HG03378 (cell line): ENCODE data around the gene SPARC.
A peak's percentile ranks its signal among the peaks of the same experiment; 100 is the strongest.

Source experiments
- ATAC-seq: cut with Tn5 transposase; IDR thresholded peaks from one replicate; pipeline ENCODE4 v1.9.1; 2021; ENCODE audit warnings: mild to moderate bottlenecking, moderate library complexity; ENCODE audit not compliant: unreplicated experiment

Gene SPARC

DNA sequence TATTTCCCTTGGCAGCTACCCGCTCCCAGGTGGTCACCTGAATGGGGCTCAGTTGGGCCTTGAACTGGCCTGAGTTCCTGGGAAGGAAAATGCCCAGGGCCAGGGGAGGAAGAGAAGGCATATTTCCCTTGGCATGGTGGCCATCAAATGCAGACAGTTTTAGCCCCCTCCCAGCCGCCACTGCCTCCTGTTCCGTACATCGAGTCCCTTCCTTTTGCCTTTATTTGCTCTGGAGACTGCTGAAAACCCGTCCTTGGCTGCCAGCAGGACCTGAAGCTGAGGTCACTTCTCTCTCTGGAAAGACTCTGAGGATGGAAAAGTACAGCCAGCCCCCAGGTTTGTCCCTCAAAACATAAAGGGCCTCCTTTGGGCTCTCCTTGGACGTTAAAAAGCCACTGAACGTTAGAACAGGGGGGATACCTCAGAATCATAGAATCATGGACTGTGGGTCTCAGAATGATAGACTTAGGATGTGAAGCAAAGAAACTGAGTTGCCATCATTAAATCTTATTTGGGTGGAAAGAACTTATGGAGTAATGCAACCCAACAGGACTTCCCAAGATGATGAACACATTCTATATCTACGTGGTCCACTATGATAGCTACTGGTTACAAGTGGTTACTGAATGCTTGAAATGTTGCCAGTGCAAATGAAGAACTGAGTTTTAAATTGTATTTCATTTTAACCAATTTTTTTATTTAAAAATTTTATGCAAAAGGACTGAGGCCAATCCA lies 7.1 kb downstream of the SPARC start:
- no peak for ATAC-seq

GRCh38 chr5:151678713-151679112 lies 8.0 kb downstream of the SPARC start:
- no peak for ATAC-seq

GRCh38 chr5:151677776-151678545 lies 8.8 kb downstream of the SPARC start:
- ATAC-seq, result no peak

DNA sequence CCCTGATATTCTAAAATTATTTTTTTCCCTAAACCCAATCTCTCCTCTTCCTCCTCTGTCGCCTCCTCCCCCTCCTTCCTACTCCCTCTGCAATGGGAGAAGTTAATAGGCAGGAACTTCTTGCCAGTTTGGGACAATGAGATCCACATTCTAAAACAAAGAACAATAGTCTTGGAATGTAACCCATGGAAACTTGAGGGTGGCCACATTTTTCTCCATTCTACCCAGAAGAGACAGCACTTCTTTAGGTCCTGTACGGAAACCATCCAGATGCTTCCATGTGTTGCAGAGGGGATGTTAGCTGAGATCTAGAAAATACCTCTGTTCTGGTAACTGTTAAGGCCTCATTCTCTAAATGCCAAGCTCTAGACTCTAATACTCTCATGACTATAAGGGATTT lies 10.0 kb downstream of the SPARC start:
- no peak for ATAC-seq

GRCh38 chr5:151676314-151676712 lies 10.4 kb downstream of the SPARC start:
- ATAC-seq, result no peak

GRCh38 chr5:151675611-151676313 lies 11.0 kb downstream of the SPARC start:
- ATAC-seq, result no peak

DNA sequence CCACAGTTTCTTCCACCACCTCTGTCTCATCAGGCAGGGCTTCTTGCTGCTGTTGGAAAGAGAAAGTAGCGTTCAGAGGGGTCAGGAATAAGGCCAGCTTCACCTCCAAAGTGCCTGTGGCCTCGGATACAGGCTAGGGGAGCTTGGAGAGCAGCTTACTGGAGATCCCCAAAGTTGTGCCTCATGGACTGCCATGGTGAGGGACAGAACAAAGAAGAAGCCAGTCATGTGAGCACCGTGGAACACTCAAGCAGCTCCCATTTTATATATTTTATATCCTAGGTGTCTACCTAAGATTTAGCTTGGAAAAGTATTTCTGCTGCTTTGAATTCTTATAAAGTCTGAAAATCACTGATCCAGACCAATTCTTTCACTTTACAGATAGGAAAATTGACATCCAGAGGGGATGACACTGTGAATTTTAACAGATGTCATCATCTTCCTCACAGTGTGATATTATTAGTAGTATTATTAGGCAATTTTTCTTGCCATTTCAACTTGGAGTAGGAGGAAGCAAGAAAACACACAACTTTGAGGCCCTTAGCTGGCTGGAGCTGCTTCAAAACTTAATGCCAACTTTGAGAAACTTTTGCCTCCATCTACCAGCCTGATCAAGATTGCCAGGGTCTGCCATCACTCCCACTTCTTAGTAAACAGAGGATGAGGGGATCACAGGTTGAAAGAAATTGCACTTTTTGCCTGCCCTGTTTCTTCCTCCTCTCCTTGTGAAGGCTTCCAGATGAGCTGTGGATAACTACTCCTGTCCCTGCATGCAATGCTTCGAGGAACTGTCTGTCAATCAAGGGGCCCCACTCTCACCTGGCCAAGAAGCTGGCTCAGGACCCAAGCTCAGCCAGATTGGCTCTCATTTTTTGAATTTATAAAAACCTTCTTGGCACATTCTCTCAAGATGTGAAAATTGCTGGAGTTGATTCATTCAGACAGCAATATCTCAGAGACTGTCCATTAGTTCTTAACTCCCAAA lies 11.8 kb downstream of the SPARC start:
- ATAC-seq, result no peak

DNA sequence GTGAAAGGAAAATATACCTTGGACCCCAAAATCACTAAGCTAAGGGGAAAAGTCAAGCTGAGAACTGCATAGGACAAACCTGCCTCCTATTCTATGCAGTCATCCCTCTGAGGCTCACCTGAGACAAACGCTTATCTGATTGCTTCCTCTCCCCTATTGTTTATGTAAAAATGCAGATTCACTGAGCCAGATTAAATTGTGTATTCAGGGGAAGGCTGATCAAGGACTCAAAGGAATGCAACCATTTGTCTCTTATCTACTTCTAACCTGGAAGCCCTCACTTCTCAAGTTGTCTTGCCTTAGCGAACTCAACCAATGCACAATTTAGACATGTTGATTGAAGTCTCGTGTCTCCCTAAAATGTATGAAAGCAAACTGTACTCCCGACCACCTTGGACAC lies 13.3 kb downstream of the SPARC start:
- no peak for ATAC-seq

- no peak for ATAC-seq
Measured at GRCh38 chr5:151672516-151672915, 14.2 kb downstream of the SPARC start.

GRCh38 chr5:151671950-151672349 lies 14.8 kb downstream of the SPARC start:
- ATAC-seq, result no peak

GRCh38 chr5:151670953-151671636 lies 15.6 kb downstream of the SPARC start:
- no peak for ATAC-seq

DNA sequence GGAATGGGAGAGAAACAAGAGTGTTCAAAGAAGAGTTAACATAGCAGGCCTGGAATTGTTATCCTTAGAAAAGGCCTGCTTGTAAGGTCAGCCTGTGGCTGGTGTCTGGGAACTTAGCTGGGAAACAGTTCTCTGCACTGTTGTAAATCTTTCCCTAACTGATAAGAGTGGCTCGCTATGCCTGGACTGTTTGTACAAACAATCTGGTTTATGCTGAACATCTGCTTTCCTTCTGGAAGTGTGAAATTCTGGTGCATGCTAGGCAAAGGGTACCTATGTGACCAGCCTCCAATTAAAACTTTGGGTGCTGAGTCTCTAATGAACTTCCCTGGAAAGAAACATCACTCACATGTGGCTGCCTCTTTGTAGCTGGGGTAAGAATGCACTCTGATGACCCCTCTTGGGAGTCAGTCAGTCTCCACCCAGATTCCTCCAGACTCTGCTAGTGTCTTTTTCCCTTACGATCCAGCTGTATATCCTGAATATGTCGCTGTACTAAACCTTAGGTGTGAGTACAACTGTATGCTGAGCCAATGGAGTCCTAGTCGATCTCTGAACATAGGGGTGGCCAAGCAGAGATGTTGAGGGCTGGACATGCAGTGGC lies 16.5 kb downstream of the SPARC start:
- ATAC-seq, result no peak

DNA sequence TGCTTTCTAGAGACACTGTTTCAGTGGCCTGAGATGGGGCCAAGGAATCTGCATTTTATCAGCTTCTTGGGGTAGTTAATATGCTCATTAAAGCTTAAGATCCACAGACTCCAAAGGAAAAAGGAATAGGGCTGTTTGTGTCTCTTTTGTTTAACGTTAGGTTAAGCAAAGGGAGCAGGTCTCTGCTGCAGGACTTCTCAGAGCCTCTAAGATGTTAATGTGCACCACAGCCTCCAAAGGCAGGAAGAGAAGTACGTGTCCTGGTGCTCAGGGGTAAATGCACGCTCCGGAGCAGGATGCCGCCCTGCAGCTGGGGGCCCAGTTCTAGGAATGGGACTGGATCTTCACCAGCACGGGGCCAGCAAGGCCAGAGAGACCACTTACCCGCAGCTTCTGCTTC lies 19.6 kb downstream of the SPARC start:
- no peak for ATAC-seq

- no peak for ATAC-seq
Measured at GRCh38 chr5:151665613-151666012, 21.1 kb downstream of the SPARC start.

DNA sequence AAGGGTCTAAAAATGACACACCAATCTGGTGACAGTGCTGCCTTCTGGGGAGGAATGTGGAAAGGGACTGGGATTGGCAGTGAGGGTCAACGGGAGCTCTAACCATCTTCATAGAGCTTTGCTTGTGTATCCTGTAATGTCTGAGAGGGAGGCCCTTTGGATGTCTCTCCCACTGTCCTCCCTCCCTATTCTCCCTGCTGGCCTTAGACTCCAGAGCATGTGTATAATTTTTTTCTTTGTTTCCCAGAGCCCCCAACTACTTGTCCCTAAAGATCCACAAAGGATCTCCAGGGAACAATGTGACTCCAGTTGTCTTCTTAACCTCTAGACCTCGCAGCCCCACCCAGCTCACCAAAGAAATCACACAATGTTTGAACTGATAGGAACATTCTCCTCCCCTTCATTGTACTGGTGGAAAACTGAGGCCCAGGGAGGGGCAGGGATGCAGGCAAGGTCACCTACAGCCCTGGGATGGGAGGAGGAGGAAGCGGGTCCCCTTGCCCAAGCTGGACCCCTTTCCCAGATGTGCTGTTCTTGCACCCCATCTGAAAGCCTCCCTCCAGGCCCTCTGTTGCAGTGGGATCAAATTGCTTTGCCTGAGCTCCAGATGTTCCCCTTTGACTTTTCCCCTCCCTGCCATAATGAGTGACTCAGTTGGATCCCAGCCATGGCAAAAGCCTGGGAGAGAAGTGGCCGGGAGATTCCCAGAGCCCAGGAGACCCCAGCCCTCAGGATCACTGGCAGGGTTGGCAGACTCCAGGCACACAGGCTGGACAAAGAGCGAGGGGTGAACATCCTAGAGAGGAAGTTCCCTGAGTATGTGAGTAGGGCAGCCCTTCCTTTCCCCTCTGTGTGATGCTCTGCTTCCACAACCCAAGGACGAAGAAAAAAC lies 21.8 kb downstream of the SPARC start:
- no peak for ATAC-seq

DNA sequence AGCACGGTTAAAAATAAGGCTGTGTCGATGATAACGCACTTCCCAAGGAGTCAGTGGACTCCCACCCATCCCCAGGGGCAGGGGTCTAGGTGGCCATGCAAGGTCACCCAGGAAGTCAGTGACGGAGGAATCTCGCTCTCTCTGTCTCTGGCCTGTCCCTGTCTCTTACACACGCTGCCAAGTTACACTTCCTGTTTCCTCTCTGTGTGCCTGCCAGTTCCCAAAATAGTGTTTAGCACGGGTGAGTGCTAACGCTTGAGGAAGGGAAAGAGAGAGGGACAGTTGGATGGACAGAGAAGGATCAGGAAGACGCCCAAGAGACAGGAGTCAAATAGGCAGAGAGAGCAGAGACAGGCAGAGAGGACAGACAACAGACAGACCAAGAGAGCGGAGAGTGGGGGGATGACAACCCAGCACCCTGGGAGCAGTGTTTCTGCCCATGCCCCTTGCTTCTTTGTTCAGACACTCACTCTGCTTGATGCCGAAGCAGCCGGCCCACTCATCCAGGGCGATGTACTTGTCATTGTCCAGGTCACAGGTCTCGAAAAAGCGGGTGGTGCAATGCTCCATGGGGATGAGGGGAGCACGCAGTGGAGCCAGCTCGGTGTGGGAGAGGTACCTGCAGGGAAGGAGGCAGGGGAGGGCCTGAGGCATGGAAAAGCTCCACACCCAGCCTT lies 23.0 kb downstream of the SPARC start:
- peak; percentile 34 for ATAC-seq

DNA sequence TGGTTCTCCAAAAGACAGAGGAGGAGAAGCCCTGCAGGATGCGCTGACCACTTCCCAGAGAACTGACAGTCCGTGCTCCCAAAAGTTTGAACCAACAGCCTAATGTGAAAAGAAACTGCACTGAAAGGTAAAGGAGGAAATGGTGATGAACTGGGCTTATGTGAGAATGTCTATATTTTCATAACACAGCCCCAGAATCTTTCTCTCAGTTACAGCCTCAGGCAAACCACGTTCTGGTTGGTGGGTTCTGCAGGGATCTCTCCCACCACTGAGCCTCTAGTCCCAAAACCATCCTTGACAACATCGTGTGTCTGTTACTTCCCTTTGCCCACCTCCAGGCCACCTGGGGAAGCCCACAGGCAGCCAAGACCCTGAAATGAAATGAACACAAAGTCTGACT lies 23.9 kb downstream of the SPARC start:
- ATAC-seq, result no peak
